Astrocyte (in vitro differentiated cells and primary cell): Measurements from ENCODE around the gene NRDC.

ENCODE experiments used
- CTCF ChIP-seq: IDR thresholded peaks from 2 replicates; pipeline ENCODE4 v1.5.1; 2011; ENCODE audit warnings: low read depth, mild to moderate bottlenecking, inconsistent platforms, low read length, moderate library complexity; ENCODE audit not compliant: insufficient read depth
- EZH2 ChIP-seq: IDR thresholded peaks from 2 replicates; pipeline ENCODE4 v1.6.1; 2012; ENCODE audit warnings: mild to moderate bottlenecking, low read length, inconsistent platforms; ENCODE audit not compliant: insufficient read depth

DNA sequence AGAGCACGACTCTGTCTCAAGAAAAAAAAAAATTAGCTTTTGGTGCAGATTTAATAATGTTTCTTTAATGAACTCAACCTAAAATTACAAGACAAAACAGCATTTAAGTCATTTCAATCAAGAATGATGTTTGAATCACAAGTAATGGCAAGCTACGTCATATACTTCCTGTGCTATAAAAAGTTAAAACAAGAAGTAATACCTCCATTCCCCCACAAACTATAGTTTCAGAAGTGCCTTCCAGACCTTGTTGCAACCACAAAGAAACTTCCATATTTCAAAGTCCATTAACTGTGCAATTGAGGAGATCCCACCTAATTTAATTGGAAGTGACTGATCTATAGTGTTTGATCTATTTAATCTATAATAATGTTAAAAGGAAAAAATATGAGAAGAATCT is 15.1 kb downstream of the NRDC start:
- TF ChIP-seq CTCF (no peak), EZH2 (no peak)
